ENCODE measurements around the gene ZNF19.

- TF ChIP-seq POLR2AphosphoS5 (IDR thresholded peaks at IDR 0.05) (no peak), CTCF (IDR thresholded peaks at IDR 0.05) (no peak), POLR2A (IDR thresholded peaks at IDR 0.05) (no peak)
Observed at GRCh38 chr16:71460236-71460635, 28.9 kb downstream of the ZNF19 start.

All from upper lobe of left lung (tissue), 4 donors.